Astrocyte (in vitro differentiated cells and primary cell): Measurements from ENCODE around the gene KIF5A. TPM values are rescaled to one million over a fixed set of nuclear protein-coding genes. Genes with fewer than 3 reads are reported as not detected.

Source experiments
- DNase-seq: peaks from one replicate; pipeline ENCODE4 v3.0.0-alpha.2; 2010; ENCODE audit warnings: low read depth
- FAIRE-seq: peaks from 2 replicates; lab custom pipeline; 2011; peaks lifted over from hg19 to GRCh38; lab: Jason Lieb, UNC
- H2AFZ ChIP-seq: 2 replicates; pipeline ENCODE4 v1.6.0; 2012; ENCODE audit warnings: low read depth, low read length, inconsistent platforms
- H3K27ac ChIP-seq: 2 replicates; pipeline ENCODE4 v1.5.1; 2011; ENCODE audit warnings: low read depth, low read length, inconsistent platforms
- H3K27me3 ChIP-seq: 2 replicates; pipeline ENCODE4 v1.6.0; 2011; ENCODE audit warnings: low read length, inconsistent platforms; ENCODE audit not compliant: insufficient read depth
- H3K36me3 ChIP-seq: 2 replicates; pipeline ENCODE4 v1.5.1; 2011; ENCODE audit warnings: low read length, inconsistent platforms; ENCODE audit not compliant: insufficient read depth
- H3K4me1 ChIP-seq: 2 replicates; pipeline ENCODE4 v1.5.1; 2011; ENCODE audit warnings: low read length, inconsistent platforms; ENCODE audit not compliant: insufficient read depth
- H3K4me2 ChIP-seq: 2 replicates; pipeline ENCODE4 v1.6.0; 2012; ENCODE audit warnings: low read length, inconsistent platforms
- H3K4me3 ChIP-seq: 2 replicates; pipeline ENCODE4 v1.5.1; 2011; ENCODE audit warnings: low read depth, mild to moderate bottlenecking, low read length, inconsistent platforms; ENCODE audit not compliant: insufficient read depth
- H3K79me2 ChIP-seq: 2 replicates; pipeline ENCODE4 v1.6.0; 2012; ENCODE audit warnings: mild to moderate bottlenecking, low read length, inconsistent platforms; ENCODE audit not compliant: insufficient read depth
- H3K9ac ChIP-seq: 2 replicates; pipeline ENCODE4 v1.6.0; 2012; ENCODE audit warnings: mild to moderate bottlenecking, low read length, inconsistent platforms
- H3K9me3 ChIP-seq: 2 replicates; pipeline ENCODE4 v1.5.1; 2012; ENCODE audit warnings: low read depth, mild to moderate bottlenecking, low read length, inconsistent platforms; ENCODE audit not compliant: insufficient read depth
- H4K20me1 ChIP-seq: 2 replicates; pipeline ENCODE4 v1.6.0; 2012; ENCODE audit warnings: low read length, inconsistent platforms; ENCODE audit not compliant: insufficient read depth
- H3K27ac Mint-ChIP-seq: one replicate; pipeline ENCODE4 v1.8.0; 2021; ENCODE audit warnings: mild to moderate bottlenecking, mixed read lengths; ENCODE audit not compliant: unreplicated experiment
- H3K27me3 Mint-ChIP-seq: one replicate; pipeline ENCODE4 v1.8.0; 2021; ENCODE audit warnings: low read depth, mixed read lengths; ENCODE audit not compliant: unreplicated experiment
- H3K36me3 Mint-ChIP-seq: one replicate; pipeline ENCODE4 v1.8.0; 2021; ENCODE audit warnings: low read depth, mixed read lengths; ENCODE audit not compliant: unreplicated experiment
- H3K4me1 Mint-ChIP-seq: one replicate; pipeline ENCODE4 v1.8.0; 2021; ENCODE audit warnings: low read depth, mixed read lengths; ENCODE audit not compliant: unreplicated experiment
- H3K4me3 Mint-ChIP-seq: one replicate; pipeline ENCODE4 v1.8.0; 2021; ENCODE audit warnings: mild to moderate bottlenecking, moderate library complexity, mixed read lengths; ENCODE audit not compliant: unreplicated experiment
- H3K9me3 Mint-ChIP-seq: one replicate; pipeline ENCODE4 v1.8.0; 2021; ENCODE audit warnings: mild to moderate bottlenecking, mixed read lengths; ENCODE audit not compliant: unreplicated experiment
- CTCF ChIP-seq: IDR thresholded peaks from 2 replicates; pipeline ENCODE4 v1.5.1; 2011; ENCODE audit warnings: low read depth, mild to moderate bottlenecking, inconsistent platforms, low read length, moderate library complexity; ENCODE audit not compliant: insufficient read depth
- EZH2 ChIP-seq: IDR thresholded peaks from 2 replicates; pipeline ENCODE4 v1.6.1; 2012; ENCODE audit warnings: mild to moderate bottlenecking, low read length, inconsistent platforms; ENCODE audit not compliant: insufficient read depth
- total RNA-seq: library from RNA; stranded (reverse); gene quantifications from 2 replicates; pipeline ENCODE4 v1.2.1, GENCODE V29; 2021

The KIF5A gene
- total RNA-seq, 1 donor from 2014 or later, result 7.2 TPM

GRCh38 chr12:57584690-57585089 is 34.8 kb downstream of the KIF5A start:
- Histone ChIP-seq H3K9ac (no peak overlapping the region), H3K36me3 (no peaks in the 10 kb centered on the region), H3K4me1 (no peaks in the 10 kb centered on the region), H3K9me3 (no peaks in the 10 kb centered on the region), H3K4me3 (no peak overlapping the region), H2AFZ (no peak overlapping the region), H3K27me3 (no peaks in the 10 kb centered on the region), H4K20me1 (no peaks in the 10 kb centered on the region), H3K27ac (no peak overlapping the region), H3K4me2 (no peak overlapping the region), H3K79me2 (no peaks in the 10 kb centered on the region)
- Mint-ChIP-seq H3K4me1 (peaks cover 1% of the 10 kb centered on the region), H3K36me3 (peaks cover 14% of the 10 kb centered on the region), H3K27ac (no peak overlapping the region), H3K4me3 (no peak overlapping the region), H3K27me3 (peaks cover 11% of the 10 kb centered on the region), H3K9me3 (no peaks in the 10 kb centered on the region)
- TF ChIP-seq CTCF (no peak), EZH2 (no peak)
- DNase-seq (no peak), FAIRE-seq (no peak)

- FAIRE-seq, result no peak
- no peak overlapping the region for H3K4me3 Mint-ChIP-seq
- H3K27me3 Mint-ChIP-seq, result peaks cover 11% of the 10 kb centered on the region
- no peaks in the 10 kb centered on the region for H3K9me3 Mint-ChIP-seq
- H3K27me3 ChIP-seq, result no peaks in the 10 kb centered on the region
- no peaks in the 10 kb centered on the region for H3K79me2 ChIP-seq
- H3K4me1 Mint-ChIP-seq, result no peaks in the 10 kb centered on the region
- no peaks in the 10 kb centered on the region for H3K36me3 ChIP-seq
- no peak overlapping the region for H3K9ac ChIP-seq
- no peak for DNase-seq
- H3K4me3 ChIP-seq, result no peak overlapping the region
- no peak overlapping the region for H3K27ac Mint-ChIP-seq
- no peaks in the 10 kb centered on the region for H3K4me1 ChIP-seq
- no peaks in the 10 kb centered on the region for H3K9me3 ChIP-seq
- H4K20me1 ChIP-seq, result no peaks in the 10 kb centered on the region
- H3K4me2 ChIP-seq, result no peak overlapping the region
- H2AFZ ChIP-seq, result no peak overlapping the region
- no peak for TF ChIP-seq CTCF
- H3K27ac ChIP-seq, result no peak overlapping the region
- H3K36me3 Mint-ChIP-seq, result peaks cover 14% of the 10 kb centered on the region
Measured at GRCh38 chr12:57585156-57585555, 35.3 kb downstream of the KIF5A start.

GRCh38 chr12:57586128-57586527 is 36.3 kb downstream of the KIF5A start:
- no peak overlapping the region for H3K4me2 ChIP-seq
- no peak for FAIRE-seq
- H3K4me1 ChIP-seq, result peaks cover 5% of the 10 kb centered on the region
- H4K20me1 ChIP-seq, result no peaks in the 10 kb centered on the region
- H3K4me3 Mint-ChIP-seq, result peak overlapping the region; percentile 17
- H3K79me2 ChIP-seq, result no peaks in the 10 kb centered on the region
- H3K4me3 ChIP-seq, result no peak overlapping the region
- peaks cover 12% of the 10 kb centered on the region for H3K36me3 Mint-ChIP-seq
- no peaks in the 10 kb centered on the region for H3K36me3 ChIP-seq
- DNase-seq, result no peak
- TF ChIP-seq EZH2, result no peak
- no peak for TF ChIP-seq CTCF
- no peaks in the 10 kb centered on the region for H3K4me1 Mint-ChIP-seq
- H3K9ac ChIP-seq, result no peak overlapping the region
- H3K9me3 ChIP-seq, result no peaks in the 10 kb centered on the region
- no peaks in the 10 kb centered on the region for H3K27me3 ChIP-seq
- H3K27ac Mint-ChIP-seq, result no peak overlapping the region
- H3K27ac ChIP-seq, result no peak overlapping the region
- H2AFZ ChIP-seq, result no peak overlapping the region
- peaks cover 11% of the 10 kb centered on the region for H3K27me3 Mint-ChIP-seq
- H3K9me3 Mint-ChIP-seq, result no peaks in the 10 kb centered on the region
